COR-L47 (cell line): ENCODE results near the gene PTRH2.

Experiments
- DNase-seq: peaks from one replicate; lab custom pipeline; 2025; lab: John Stamatoyannopoulos, UW

PTRH2 gene

GRCh38 chr17:59719526-59719925 is 12.3 kb upstream of the PTRH2 start:
- DNase-seq: no peak

- no peak for DNase-seq
These were observed 9.2 kb upstream of the PTRH2 start for GRCh38 chr17:59716427-59716826.

GRCh38 chr17:59714255-59714654 is 7.0 kb upstream of the PTRH2 start:
- no peak for DNase-seq

GRCh38 chr17:59712862-59713261 is 5.6 kb upstream of the PTRH2 start:
- no peak for DNase-seq

- DNase-seq: no peak
These were observed 4.7 kb upstream of the PTRH2 start for GRCh38 chr17:59711936-59712335.

- DNase-seq: no peak
These were observed 771 bp upstream of the PTRH2 start for GRCh38 chr17:59707971-59708430.

- DNase-seq: no peak
These were observed 4.9 kb downstream of the PTRH2 start for GRCh38 chr17:59702304-59702703.

- DNase-seq: no peak
These were observed 7.4 kb downstream of the PTRH2 start for GRCh38 chr17:59699786-59700185.

- DNase-seq: no peak
These were observed 8.0 kb downstream of the PTRH2 start for GRCh38 chr17:59699218-59699617.

- DNase-seq: no peak
These were observed 9.1 kb downstream of the PTRH2 start for GRCh38 chr17:59698143-59698542.

- DNase-seq: no peak
These were observed 10.4 kb downstream of the PTRH2 start for GRCh38 chr17:59696682-59697277.

- DNase-seq: no peak
These were observed 11.1 kb downstream of the PTRH2 start for GRCh38 chr17:59695945-59696681.

GRCh38 chr17:59694344-59694743 is 12.9 kb downstream of the PTRH2 start:
- DNase-seq: no peak

GRCh38 chr17:59693582-59693981 is 13.6 kb downstream of the PTRH2 start:
- DNase-seq: no peak

- DNase-seq: no peak
These were observed 18.7 kb downstream of the PTRH2 start for GRCh38 chr17:59688496-59688895.

- DNase-seq: no peak
These were observed 19.2 kb downstream of the PTRH2 start for GRCh38 chr17:59688008-59688407.

GRCh38 chr17:59684967-59685366 is 22.3 kb downstream of the PTRH2 start:
- no peak for DNase-seq

- DNase-seq: no peak
These were observed 23.9 kb downstream of the PTRH2 start for GRCh38 chr17:59683283-59683682.

- no peak for DNase-seq
These were observed 26.9 kb downstream of the PTRH2 start for GRCh38 chr17:59680314-59680713.

GRCh38 chr17:59678918-59679317 is 28.3 kb downstream of the PTRH2 start:
- no peak for DNase-seq

GRCh38 chr17:59676716-59677115 is 30.5 kb downstream of the PTRH2 start:
- no peak for DNase-seq

GRCh38 chr17:59675231-59675630 is 32.0 kb downstream of the PTRH2 start:
- no peak for DNase-seq

GRCh38 chr17:59671386-59671785 is 35.8 kb downstream of the PTRH2 start:
- DNase-seq: no peak

- DNase-seq: no peak
These were observed 37.3 kb downstream of the PTRH2 start for GRCh38 chr17:59669944-59670343.
